Uterus (tissue), 2 donors: ENCODE data around the gene CRIM1.

Source experiments
- POLR2A ChIP-seq, 2 donors: fragments of 450-650 bp; IDR thresholded peaks; one replicate each; pipeline ENCODE4 v1.6.1; 2016; ENCODE audit warnings: antibody characterized with exemption in 2 of 2, mild to moderate bottlenecking in 1 of 2, moderate library complexity in 1 of 2
- TF ChIP-seq, protein P1 (sequence below), 4 experiments: fragments of 200-600 bp in 2 of 4; fragments of 450-650 bp in 2 of 4; sonication (generic) in 2 of 4; IDR thresholded peaks; one replicate each; pipeline ENCODE4 v1.5.1; 2016 to 2019; ENCODE audit warnings: antibody characterized with exemption in 4 of 4, mild to moderate bottlenecking in 2 of 4, moderate library complexity in 1 of 4

DNA sequence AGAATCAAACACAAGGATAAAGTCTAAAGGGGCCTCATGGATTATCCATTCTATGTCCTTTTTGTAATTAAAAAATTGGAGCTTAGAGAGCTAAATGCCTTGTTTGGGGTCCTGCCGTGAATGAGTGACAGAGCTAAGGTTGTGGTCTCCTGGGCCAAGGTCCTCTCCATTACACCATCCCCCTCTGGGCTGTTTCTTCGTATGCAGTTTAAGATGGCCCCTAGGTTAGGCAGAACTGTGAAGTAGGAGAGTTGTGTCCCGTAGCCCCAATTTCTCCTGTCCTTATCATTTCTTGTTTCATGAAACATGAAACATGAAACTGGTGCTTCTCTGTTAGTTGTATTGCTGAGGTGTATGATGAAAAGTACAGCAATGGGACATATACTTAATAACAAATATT is 32.9 kb downstream of the CRIM1 start:
- TF ChIP-seq, protein P1, sequence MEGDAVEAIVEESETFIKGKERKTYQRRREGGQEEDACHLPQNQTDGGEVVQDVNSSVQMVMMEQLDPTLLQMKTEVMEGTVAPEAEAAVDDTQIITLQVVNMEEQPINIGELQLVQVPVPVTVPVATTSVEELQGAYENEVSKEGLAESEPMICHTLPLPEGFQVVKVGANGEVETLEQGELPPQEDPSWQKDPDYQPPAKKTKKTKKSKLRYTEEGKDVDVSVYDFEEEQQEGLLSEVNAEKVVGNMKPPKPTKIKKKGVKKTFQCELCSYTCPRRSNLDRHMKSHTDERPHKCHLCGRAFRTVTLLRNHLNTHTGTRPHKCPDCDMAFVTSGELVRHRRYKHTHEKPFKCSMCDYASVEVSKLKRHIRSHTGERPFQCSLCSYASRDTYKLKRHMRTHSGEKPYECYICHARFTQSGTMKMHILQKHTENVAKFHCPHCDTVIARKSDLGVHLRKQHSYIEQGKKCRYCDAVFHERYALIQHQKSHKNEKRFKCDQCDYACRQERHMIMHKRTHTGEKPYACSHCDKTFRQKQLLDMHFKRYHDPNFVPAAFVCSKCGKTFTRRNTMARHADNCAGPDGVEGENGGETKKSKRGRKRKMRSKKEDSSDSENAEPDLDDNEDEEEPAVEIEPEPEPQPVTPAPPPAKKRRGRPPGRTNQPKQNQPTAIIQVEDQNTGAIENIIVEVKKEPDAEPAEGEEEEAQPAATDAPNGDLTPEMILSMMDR (IDR thresholded peaks at IDR 0.05), result no peak
- no peak for TF ChIP-seq POLR2A (IDR thresholded peaks at IDR 0.05)
